ENCODE results near the gene ADGRA1. TPM values are rescaled to one million over a fixed set of nuclear protein-coding genes. Genes with fewer than 3 reads are reported as not detected.

Gene ADGRA1
- not detected for total RNA-seq

DNA sequence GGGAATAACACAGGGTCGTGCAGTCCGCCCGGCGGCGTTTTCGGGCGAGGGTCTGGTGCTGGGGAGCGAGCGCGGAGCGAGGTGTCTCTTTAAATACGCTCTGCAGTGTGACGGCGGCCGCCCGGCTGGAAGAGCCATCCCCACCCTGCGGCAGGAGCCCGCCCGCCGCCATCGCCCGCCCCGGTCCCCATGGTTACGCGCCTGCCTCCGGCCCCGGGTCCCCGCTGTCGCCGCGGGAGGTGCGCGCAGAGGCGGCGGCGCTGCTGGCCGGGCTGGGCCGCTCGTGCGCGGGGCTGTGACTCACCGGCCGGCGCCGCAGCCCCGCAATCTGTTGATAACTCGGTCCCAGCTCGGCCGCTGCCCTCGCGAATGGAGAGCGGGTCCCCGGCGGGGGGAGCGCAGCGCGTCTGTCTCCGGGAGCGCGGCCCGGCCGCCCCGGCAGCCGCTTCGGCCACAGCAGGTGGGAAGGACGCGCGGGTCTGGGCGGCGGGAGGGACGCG lies at the start of gene ADGRA1:
Gene ADGRA1 (plus strand): TSS at position 246 of the 500 bp plus-strand sequence. CDS start 986 bp downstream, outside the sequence.
- Mint-ChIP-seq H3K27ac (no peak within 1 kb of the TSS), H3K4me1 (no peaks in the 10 kb centered on the region), H3K4me3 (no peak within 1 kb of the TSS), H3K9me3 (no peaks in the 10 kb centered on the region), H3K27me3 (peaks cover 21% of the 10 kb centered on the region), H3K36me3 (ENCODE audit: low read depth) (no peaks in the 10 kb centered on the region)
- ATAC-seq (replicated peaks): no peak

DNA sequence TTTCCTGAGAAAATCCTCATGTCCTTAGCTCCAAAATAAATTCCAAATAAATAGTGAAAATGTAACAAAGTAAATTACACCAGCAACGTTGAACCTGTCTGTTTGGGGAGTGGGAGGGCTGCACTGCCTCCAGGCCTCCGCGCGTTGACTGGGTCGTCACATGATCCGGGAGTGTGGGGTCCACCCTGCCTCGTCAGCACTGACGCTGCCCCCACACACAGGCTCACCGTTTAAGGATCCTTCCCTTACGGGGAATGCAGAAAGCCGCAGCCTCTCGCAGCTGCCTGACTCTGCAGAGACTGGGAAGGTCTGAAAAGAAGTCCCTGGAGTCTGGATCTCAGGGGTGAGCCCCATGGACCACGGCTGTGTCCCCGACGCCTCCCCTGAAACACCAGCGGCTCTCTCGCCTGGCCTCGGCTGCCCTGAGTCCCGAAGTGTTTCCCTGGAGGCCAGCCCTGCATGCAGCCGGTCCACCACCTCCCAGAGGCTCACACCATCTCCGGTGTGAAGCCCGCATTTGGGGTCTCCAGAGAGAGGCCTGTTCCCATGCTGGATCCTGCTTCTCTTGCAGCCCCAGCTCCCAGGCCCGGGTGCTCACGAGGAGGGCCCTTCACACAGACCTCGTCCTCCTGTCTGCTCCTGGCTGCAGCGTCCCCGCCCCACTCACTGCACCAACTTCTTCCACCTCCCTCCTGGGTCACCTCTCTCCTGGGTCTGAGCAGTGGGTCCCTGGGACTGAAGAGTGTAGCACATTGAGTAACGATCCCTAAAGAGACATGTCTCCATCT lies 49.5 kb upstream of the ADGRA1 start:
- ATAC-seq (replicated peaks): no peak
- no peaks in the 10 kb centered on the region for H3K9me3 Mint-ChIP-seq
- H3K27me3 Mint-ChIP-seq: peaks cover 7% of the 10 kb centered on the region

GRCh38 chr10:133039107-133039802 lies 48.5 kb upstream of the ADGRA1 start:
- no peak overlapping the region for H3K27ac Mint-ChIP-seq
- peaks cover 7% of the 10 kb centered on the region for H3K27me3 Mint-ChIP-seq
- H3K36me3 Mint-ChIP-seq (ENCODE audit: low read depth): no peaks in the 10 kb centered on the region
- no peaks in the 10 kb centered on the region for H3K9me3 Mint-ChIP-seq
- ATAC-seq (replicated peaks): no peak
- H3K4me3 Mint-ChIP-seq: no peak overlapping the region
- H3K4me1 Mint-ChIP-seq: no peaks in the 10 kb centered on the region

More for the DNA sequence above, 49.5 kb upstream of the ADGRA1 start:
- Mint-ChIP-seq H3K4me1 (no peaks in the 10 kb centered on the region), H3K27ac (no peak overlapping the region), H3K36me3 (ENCODE audit: low read depth) (no peaks in the 10 kb centered on the region), H3K4me3 (no peak overlapping the region)

DNA sequence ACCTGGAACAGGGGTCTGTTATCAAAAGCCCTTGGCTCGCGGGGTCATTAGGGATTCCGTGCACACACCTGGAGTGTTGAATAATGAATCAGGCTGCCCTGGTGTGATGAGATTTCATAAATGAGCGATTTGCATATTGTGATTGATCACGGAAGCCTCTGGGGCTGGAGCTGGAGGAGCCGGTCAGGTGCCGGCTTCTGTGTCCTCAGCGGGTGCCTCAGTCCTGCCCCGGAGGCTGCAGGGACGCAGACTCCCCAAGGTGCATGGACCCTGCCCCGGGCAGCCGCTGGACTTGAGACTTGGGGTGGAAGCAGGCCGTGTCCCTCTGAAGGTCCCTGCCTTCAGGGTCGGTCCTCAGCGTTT lies 47.9 kb upstream of the ADGRA1 start:
- no peaks in the 10 kb centered on the region for H3K9me3 Mint-ChIP-seq
- ATAC-seq (replicated peaks): no peak
- no peaks in the 10 kb centered on the region for H3K4me1 Mint-ChIP-seq
- H3K27me3 Mint-ChIP-seq: peaks cover 7% of the 10 kb centered on the region
- no peak overlapping the region for H3K4me3 Mint-ChIP-seq
- H3K36me3 Mint-ChIP-seq (ENCODE audit: low read depth): no peaks in the 10 kb centered on the region
- no peak overlapping the region for H3K27ac Mint-ChIP-seq

GRCh38 chr10:133040198-133040597 lies 47.5 kb upstream of the ADGRA1 start:
- no peaks in the 10 kb centered on the region for H3K36me3 Mint-ChIP-seq (ENCODE audit: low read depth)
- peaks cover 7% of the 10 kb centered on the region for H3K27me3 Mint-ChIP-seq
- no peak for ATAC-seq (replicated peaks)
- no peak overlapping the region for H3K4me3 Mint-ChIP-seq
- no peaks in the 10 kb centered on the region for H3K4me1 Mint-ChIP-seq
- no peak overlapping the region for H3K27ac Mint-ChIP-seq
- no peaks in the 10 kb centered on the region for H3K9me3 Mint-ChIP-seq

GRCh38 chr10:133041101-133041500 lies 46.6 kb upstream of the ADGRA1 start:
- no peaks in the 10 kb centered on the region for H3K36me3 Mint-ChIP-seq (ENCODE audit: low read depth)
- no peak for ATAC-seq (replicated peaks)
- no peaks in the 10 kb centered on the region for H3K4me1 Mint-ChIP-seq
- no peak overlapping the region for H3K4me3 Mint-ChIP-seq
- peaks cover 7% of the 10 kb centered on the region for H3K27me3 Mint-ChIP-seq
- no peak overlapping the region for H3K27ac Mint-ChIP-seq
- no peaks in the 10 kb centered on the region for H3K9me3 Mint-ChIP-seq

DNA sequence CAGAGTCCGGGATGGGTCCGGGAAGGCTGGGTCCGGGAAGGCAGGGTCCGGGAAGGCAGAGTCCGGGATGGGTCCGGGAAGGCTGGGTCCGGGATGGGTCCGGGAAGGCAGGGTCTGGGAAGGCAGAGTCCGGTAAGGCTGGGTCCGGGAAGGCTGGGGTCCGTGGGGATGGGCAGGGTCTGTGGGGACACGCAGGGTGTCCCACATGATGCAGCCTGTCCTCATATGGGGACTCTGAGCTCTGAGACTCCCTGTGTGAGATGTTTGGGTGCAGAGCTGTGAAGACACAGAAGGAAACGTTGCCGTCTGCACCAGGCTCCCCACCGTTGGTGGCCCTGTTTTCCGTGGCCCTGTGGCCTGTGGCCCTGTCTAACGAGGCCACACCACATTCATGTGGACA lies 45.7 kb upstream of the ADGRA1 start:
- Mint-ChIP-seq H3K9me3 (no peaks in the 10 kb centered on the region), H3K36me3 (ENCODE audit: low read depth) (no peaks in the 10 kb centered on the region), H3K4me3 (no peak overlapping the region), H3K4me1 (no peaks in the 10 kb centered on the region), H3K27me3 (peaks cover 7% of the 10 kb centered on the region), H3K27ac (no peak overlapping the region)
- peak; percentile 26 for ATAC-seq (replicated peaks)

- Mint-ChIP-seq H3K4me3 (no peak overlapping the region), H3K27ac (no peak overlapping the region), H3K36me3 (ENCODE audit: low read depth) (no peaks in the 10 kb centered on the region)
Observed at GRCh38 chr10:133042816-133043215, 44.9 kb upstream of the ADGRA1 start.

DNA sequence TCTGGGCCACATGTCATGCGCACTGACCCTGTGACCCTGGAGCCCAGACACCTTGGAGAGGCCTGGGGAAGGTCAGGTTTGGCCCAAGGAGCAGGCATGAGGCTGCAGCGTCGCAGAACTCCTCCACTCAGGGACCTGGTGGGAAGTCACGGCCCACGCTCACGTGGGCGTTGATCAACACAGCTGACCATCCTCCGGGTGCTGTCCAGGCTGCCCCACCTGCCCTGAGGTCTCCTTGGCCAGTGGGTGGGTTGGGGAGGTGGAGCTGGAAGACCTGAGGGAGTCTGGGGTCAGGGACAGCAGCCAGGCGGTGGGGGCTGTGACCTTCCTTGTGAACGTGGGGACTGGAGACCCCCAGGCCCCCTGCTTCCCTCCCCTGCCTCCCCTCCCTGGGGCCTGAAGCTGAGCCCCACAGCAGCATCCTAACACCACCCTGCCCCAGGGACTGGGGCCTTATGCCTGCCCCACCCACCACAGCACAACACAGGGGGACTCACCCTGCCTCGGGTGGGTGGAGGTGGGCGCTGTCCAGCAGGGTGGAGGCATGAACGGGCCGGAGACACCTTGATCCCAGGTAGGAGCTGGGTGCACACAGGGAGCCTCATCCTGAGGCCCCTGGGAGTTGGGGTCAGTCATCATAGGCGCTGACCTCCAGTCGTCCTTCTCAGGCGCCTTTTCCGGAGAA lies 44.0 kb upstream of the ADGRA1 start:
- Mint-ChIP-seq H3K36me3 (ENCODE audit: low read depth) (no peaks in the 10 kb centered on the region), H3K9me3 (no peaks in the 10 kb centered on the region), H3K27ac (no peak overlapping the region), H3K4me1 (no peaks in the 10 kb centered on the region), H3K4me3 (no peak overlapping the region), H3K27me3 (peaks cover under 1% of the 10 kb centered on the region)
- ATAC-seq (replicated peaks): no peak

More at GRCh38 chr10:133042816-133043215, 44.9 kb upstream of the ADGRA1 start:
- H3K27me3 Mint-ChIP-seq: peaks cover 4% of the 10 kb centered on the region
- ATAC-seq (replicated peaks): no peak
- H3K9me3 Mint-ChIP-seq: no peaks in the 10 kb centered on the region
- no peaks in the 10 kb centered on the region for H3K4me1 Mint-ChIP-seq

DNA sequence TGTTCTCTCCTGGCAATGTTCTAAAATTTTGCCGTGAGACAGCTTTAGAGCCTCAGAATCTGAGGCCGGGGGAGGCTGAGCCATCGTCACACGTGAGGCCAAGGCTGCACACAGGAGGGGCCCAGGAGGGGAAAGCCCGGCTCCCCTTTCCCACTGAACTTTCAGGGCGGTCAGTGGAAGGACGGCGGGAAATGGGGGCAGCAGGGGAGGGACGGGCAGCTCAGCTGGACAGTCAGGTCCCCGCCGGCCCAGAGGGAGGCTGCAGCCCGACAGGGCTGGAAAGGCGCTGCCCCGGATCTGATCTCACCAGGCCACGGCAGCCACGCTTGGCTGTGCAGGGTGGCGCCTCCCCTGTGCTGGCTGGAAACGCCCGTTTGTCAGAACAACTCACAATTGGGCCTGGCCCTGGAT lies 43.3 kb upstream of the ADGRA1 start:
- Mint-ChIP-seq H3K9me3 (no peaks in the 10 kb centered on the region), H3K4me1 (no peaks in the 10 kb centered on the region), H3K36me3 (ENCODE audit: low read depth) (no peaks in the 10 kb centered on the region), H3K27ac (no peak overlapping the region), H3K4me3 (no peak overlapping the region), H3K27me3 (no peaks in the 10 kb centered on the region)
- no peak for ATAC-seq (replicated peaks)

DNA sequence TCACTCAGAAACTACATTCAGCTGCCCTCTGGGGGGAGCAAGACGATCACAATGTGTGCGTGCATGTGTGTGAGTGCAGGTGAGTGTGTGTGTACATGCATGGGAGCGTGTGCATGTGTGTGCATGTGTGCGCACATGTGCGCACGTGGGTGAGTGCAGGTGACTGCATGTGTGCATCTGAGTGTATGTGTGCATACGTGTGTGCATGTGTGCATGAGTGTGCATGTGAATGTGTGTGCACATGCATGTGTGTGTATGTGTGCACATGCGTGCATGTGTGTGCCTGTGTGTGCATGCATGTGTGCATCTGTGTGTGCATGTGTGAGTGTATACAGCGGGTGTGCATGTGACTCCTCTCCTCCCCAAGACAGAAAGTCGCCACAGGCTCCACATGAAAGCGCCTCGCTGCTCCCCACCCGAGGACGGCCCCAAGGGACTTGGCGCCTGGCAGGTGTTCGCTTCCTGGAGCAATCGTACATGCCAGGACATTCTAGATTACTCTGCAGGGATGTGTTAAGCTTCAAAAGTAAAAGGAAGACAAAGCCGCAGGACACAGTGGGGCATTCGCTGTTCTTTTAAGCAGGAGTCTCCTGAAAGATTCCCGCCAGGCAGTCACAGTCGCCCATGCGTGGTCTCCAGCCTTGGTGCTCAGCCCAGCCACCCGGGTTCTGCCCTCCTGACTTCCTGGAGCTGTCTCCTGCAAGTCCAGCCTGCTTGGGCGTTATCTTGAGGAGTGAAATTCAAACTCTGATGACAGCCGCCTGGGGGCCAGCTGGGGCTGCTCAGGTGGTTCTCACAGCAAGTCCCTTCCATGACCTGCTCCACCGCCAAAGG lies 42.0 kb upstream of the ADGRA1 start:
- ATAC-seq (replicated peaks): no peak
- Mint-ChIP-seq H3K9me3 (no peaks in the 10 kb centered on the region), H3K27me3 (no peaks in the 10 kb centered on the region), H3K4me1 (no peaks in the 10 kb centered on the region), H3K27ac (no peak overlapping the region), H3K36me3 (ENCODE audit: low read depth) (no peaks in the 10 kb centered on the region), H3K4me3 (no peak overlapping the region)

- no peaks in the 10 kb centered on the region for H3K27me3 Mint-ChIP-seq
- no peak overlapping the region for H3K27ac Mint-ChIP-seq
Observed at GRCh38 chr10:133046390-133046765, 41.3 kb upstream of the ADGRA1 start.

DNA sequence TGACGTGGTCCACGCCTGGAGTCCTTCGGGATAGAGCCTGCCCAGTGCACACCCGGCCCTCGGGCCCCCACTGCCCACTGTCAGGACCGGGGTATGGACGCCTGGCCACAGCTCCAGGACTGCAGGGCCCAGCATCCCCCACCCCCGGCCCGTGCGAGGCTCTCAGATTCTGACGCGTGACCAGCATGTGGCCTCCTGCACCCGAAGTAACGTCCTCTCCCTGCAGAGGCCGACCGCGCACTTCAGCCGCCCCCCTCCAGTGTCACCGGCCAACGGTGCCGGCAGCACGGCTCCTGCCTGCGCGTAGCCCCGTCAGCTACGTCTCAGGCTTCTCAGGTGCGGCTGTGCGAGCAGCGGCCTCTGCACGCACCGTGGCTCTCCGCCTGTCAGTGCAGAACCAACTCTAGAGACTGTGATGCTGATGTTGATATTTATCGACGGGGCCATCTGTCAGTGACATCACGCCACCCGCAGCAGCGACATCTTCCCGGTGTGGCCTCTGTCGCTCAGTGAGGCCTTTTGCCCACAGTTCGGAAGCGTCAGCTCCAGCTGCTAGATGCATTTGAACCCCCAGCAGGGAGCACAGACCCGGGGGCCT lies 40.1 kb upstream of the ADGRA1 start:
- H3K27me3 Mint-ChIP-seq: no peaks in the 10 kb centered on the region
- H3K4me3 Mint-ChIP-seq: no peak overlapping the region
- H3K36me3 Mint-ChIP-seq (ENCODE audit: low read depth): no peaks in the 10 kb centered on the region
- no peaks in the 10 kb centered on the region for H3K9me3 Mint-ChIP-seq
- no peak overlapping the region for H3K27ac Mint-ChIP-seq
- no peaks in the 10 kb centered on the region for H3K4me1 Mint-ChIP-seq
- ATAC-seq (replicated peaks): no peak

More at GRCh38 chr10:133046390-133046765, 41.3 kb upstream of the ADGRA1 start:
- H3K4me1 Mint-ChIP-seq: no peaks in the 10 kb centered on the region
- H3K36me3 Mint-ChIP-seq (ENCODE audit: low read depth): no peaks in the 10 kb centered on the region
- no peak overlapping the region for H3K4me3 Mint-ChIP-seq
- ATAC-seq (replicated peaks): no peak
- no peaks in the 10 kb centered on the region for H3K9me3 Mint-ChIP-seq

DNA sequence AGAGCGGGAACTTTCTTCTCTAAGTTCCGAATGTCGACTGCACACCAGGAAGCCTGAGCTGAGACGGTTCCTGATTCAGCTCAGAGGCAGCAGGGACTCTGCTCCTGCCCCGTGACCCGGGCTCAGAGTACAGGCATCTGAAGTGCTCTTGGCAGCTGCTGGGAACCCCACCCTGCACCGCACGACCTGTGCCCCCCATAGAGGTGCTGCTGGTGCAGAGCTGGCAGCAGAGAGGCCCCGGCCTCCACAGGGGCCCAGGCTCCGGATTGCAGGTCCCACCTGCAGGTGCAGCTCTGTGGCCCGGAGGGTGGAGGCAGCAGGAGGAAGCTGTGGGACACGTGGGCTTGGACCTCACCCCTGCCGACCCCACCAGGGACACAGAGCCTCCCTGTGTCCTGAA lies 39.5 kb upstream of the ADGRA1 start:
- no peak for ATAC-seq (replicated peaks)
- H3K27me3 Mint-ChIP-seq: no peaks in the 10 kb centered on the region
- no peak overlapping the region for H3K27ac Mint-ChIP-seq
- H3K4me3 Mint-ChIP-seq: no peak overlapping the region
- no peaks in the 10 kb centered on the region for H3K9me3 Mint-ChIP-seq
- H3K36me3 Mint-ChIP-seq (ENCODE audit: low read depth): no peaks in the 10 kb centered on the region
- no peaks in the 10 kb centered on the region for H3K4me1 Mint-ChIP-seq
